H1 (cell line): Measurements from ENCODE around the gene LMNTD2. TPM values are rescaled to one million over a fixed set of nuclear protein-coding genes. Genes with fewer than 3 reads are reported as not detected.

Experiments used
- CTCF ChIA-PET: fragments of 300-600 bp; sonication (Branson Sonifier 250); formaldehyde crosslinking; loops from one replicate; lab custom pipeline; 2021; ENCODE audit not compliant: partially characterized antibody; lab: Charles Lee
- POLR2A ChIA-PET: fragments of 300-600 bp; sonication (Branson Sonifier 250); formaldehyde crosslinking; loops from one replicate; lab custom pipeline; 2021; ENCODE audit warnings: inconsistent platforms; ENCODE audit not compliant: partially characterized antibody; lab: Charles Lee
- DNase-seq, 2 experiments: peaks; one replicate each; pipeline versions ENCODE4 v3.0.0 to v3.0.0-alpha.2; 2010 to 2022; ENCODE audit warnings: low spot score in 2 of 2, low read depth in 1 of 2, mixed read lengths in 1 of 2
- FAIRE-seq: peaks from 2 replicates; lab custom pipeline; 2011; peaks lifted over from hg19 to GRCh38; lab: Jason Lieb, UNC
- H2AFZ ChIP-seq: 2 replicates; pipeline ENCODE4 v1.8.1; 2012; ENCODE audit warnings: low read length, inconsistent platforms
- H2AK5ac ChIP-seq: 2 replicates; pipeline ENCODE4 v1.6.1; 2013; ENCODE audit warnings: low read depth, low read length
- H2BK120ac ChIP-seq: replicated peaks from 2 replicates; pipeline ENCODE3; 2013; ENCODE audit warnings: low read depth, low read length, inconsistent platforms
- H2BK12ac ChIP-seq: 2 replicates; pipeline ENCODE4 v1.6.1; 2013; ENCODE audit warnings: low read depth, low read length
- H2BK15ac ChIP-seq: 2 replicates; pipeline ENCODE4 v1.6.1; 2013; ENCODE audit warnings: low read length
- H2BK20ac ChIP-seq: 2 replicates; pipeline ENCODE4 v1.6.1; 2013; ENCODE audit warnings: low read length
- H2BK5ac ChIP-seq: 2 replicates; pipeline ENCODE4 v1.6.1; 2013; ENCODE audit warnings: low read depth, low read length
- H3K14ac ChIP-seq: 2 replicates; pipeline ENCODE4 v1.6.1; 2013; ENCODE audit warnings: inconsistent platforms; ENCODE audit not compliant: insufficient read length
- H3K18ac ChIP-seq: 2 replicates; pipeline ENCODE4 v1.6.1; 2013; ENCODE audit warnings: low read length; ENCODE audit errors: extremely low read depth
- H3K23ac ChIP-seq: 2 replicates; pipeline ENCODE4 v1.6.1; 2013; ENCODE audit warnings: inconsistent platforms; ENCODE audit not compliant: insufficient read length
- H3K23me2 ChIP-seq: 2 replicates; pipeline ENCODE4 v1.6.1; 2013; ENCODE audit warnings: low read depth, low read length
- H3K27ac ChIP-seq: 2 replicates; pipeline ENCODE4 v1.6.1; 2011; ENCODE audit warnings: low read depth, low read length, inconsistent platforms
- H3K27me3 ChIP-seq, 4 experiments: replicated peaks in 1 of 4; 1 replicate in 1 of 4; 2 replicates in 3 of 4; pipeline versions ENCODE4 v1.6.1 to v1.8.1; 2011 to 2013; ENCODE audit warnings: low read length in 3 of 4, mild to moderate bottlenecking in 3 of 4, inconsistent platforms in 2 of 4, mixed read lengths in 2 of 4, moderate library complexity in 1 of 4; ENCODE audit not compliant: control insufficient read depth in 3 of 4, insufficient read depth in 3 of 4; ENCODE audit errors: extremely low read depth in 1 of 4
- H3K36me3 ChIP-seq, 4 experiments: 2 replicates each; pipeline versions ENCODE4 v1.6.1 to v1.8.1; 2011 to 2013; ENCODE audit warnings: mild to moderate bottlenecking in 4 of 4, low read length in 3 of 4, moderate library complexity in 2 of 4, control low read depth in 1 of 4, inconsistent platforms in 1 of 4; ENCODE audit not compliant: insufficient read depth in 4 of 4, control insufficient read depth in 2 of 4
- H3K4ac ChIP-seq: replicated peaks from 2 replicates; pipeline ENCODE3; 2013; ENCODE audit warnings: low read length, low read depth, mixed read lengths, inconsistent platforms; ENCODE audit not compliant: insufficient read length
- H3K4me1 ChIP-seq, 4 experiments: replicated peaks in 1 of 4; 1 replicate in 1 of 4; 2 replicates in 3 of 4; pipeline versions ENCODE4 v1.6.1 to v1.8.1; 2011 to 2013; ENCODE audit warnings: low read length in 3 of 4, inconsistent platforms in 2 of 4, mixed read lengths in 1 of 4; ENCODE audit not compliant: insufficient read depth in 4 of 4, control insufficient read depth in 3 of 4
- H3K4me2 ChIP-seq, 2 experiments: 2 replicates each; pipeline versions ENCODE4 v1.6.1 to v1.8.1; 2011 to 2013; ENCODE audit warnings: low read depth in 2 of 2, low read length in 2 of 2, control low read depth in 1 of 2, inconsistent platforms in 1 of 2, mild to moderate bottlenecking in 1 of 2; ENCODE audit not compliant: insufficient read depth in 1 of 2
- H3K4me3 ChIP-seq, 4 experiments: fragments of 200-600, 300-600 bp in 1 of 4; sonication (generic), shearing (Covaris generic), sonication (Bioruptor Twin) in 1 of 4; 2 replicates each; pipeline versions ENCODE4 v1.5.1 to v1.8.1; 2011 to 2016; ENCODE audit warnings: low read length in 4 of 4, low read depth in 3 of 4, control low read depth in 2 of 4, inconsistent platforms in 2 of 4, mild to moderate bottlenecking in 2 of 4, mixed read lengths in 1 of 4, moderate library complexity in 1 of 4; ENCODE audit not compliant: insufficient read depth in 2 of 4; ENCODE audit errors: extremely low read depth in 1 of 4
- H3K56ac ChIP-seq: replicated peaks from 2 replicates; pipeline ENCODE3; 2013; ENCODE audit warnings: low read depth, mild to moderate bottlenecking, mixed read lengths, low read length, inconsistent platforms; ENCODE audit not compliant: insufficient read length
- H3K79me1 ChIP-seq: 2 replicates; pipeline ENCODE4 v1.6.1; 2013; ENCODE audit warnings: low read depth, low read length, control low read depth
- H3K79me2 ChIP-seq, 2 experiments: 2 replicates each; pipeline versions ENCODE4 v1.6.1 to v1.8.1; 2012 to 2013; ENCODE audit warnings: low read length in 2 of 2, mild to moderate bottlenecking in 2 of 2, inconsistent platforms in 1 of 2; ENCODE audit not compliant: insufficient read depth in 2 of 2, control insufficient read depth in 1 of 2
- H3K9ac ChIP-seq, 4 experiments: replicated peaks in 1 of 4; 1 replicate in 1 of 4; 2 replicates in 3 of 4; pipeline versions ENCODE4 v1.6.1 to v1.8.1; 2011 to 2013; ENCODE audit warnings: low read depth in 3 of 4, low read length in 3 of 4, control low read depth in 2 of 4, mild to moderate bottlenecking in 2 of 4, moderate library complexity in 2 of 4, inconsistent platforms in 1 of 4; ENCODE audit errors: extremely low read depth in 1 of 4
- H3K9me3 ChIP-seq, 2 experiments: 2 replicates each; pipeline versions ENCODE4 v1.6.1 to v1.8.1; 2012 to 2013; ENCODE audit warnings: mild to moderate bottlenecking in 2 of 2, moderate library complexity in 2 of 2, control low read depth in 1 of 2, inconsistent platforms in 1 of 2, low read depth in 1 of 2, low read length in 1 of 2, mixed read lengths in 1 of 2; ENCODE audit not compliant: insufficient read depth in 2 of 2
- H4K20me1 ChIP-seq, 2 experiments: replicated peaks in 1 of 2; 2 replicates each; pipeline versions ENCODE3 to v1.8.1; 2011 to 2013; ENCODE audit warnings: inconsistent platforms in 2 of 2, low read length in 2 of 2, mild to moderate bottlenecking in 1 of 2; ENCODE audit not compliant: insufficient read depth in 2 of 2, control insufficient read depth in 1 of 2
- H4K5ac ChIP-seq: 2 replicates; pipeline ENCODE4 v1.6.1; 2013; ENCODE audit warnings: low read length, low read depth, mixed read lengths, inconsistent platforms; ENCODE audit not compliant: insufficient read length
- H4K8ac ChIP-seq: 2 replicates; pipeline ENCODE4 v1.8.0; 2013; ENCODE audit warnings: mild to moderate bottlenecking, moderate library complexity, low read length, inconsistent platforms; ENCODE audit not compliant: insufficient read depth; ENCODE audit errors: extremely low read depth
- H4K91ac ChIP-seq: replicated peaks from 2 replicates; pipeline ENCODE3; 2013; ENCODE audit warnings: low read length, mixed read lengths, inconsistent platforms; ENCODE audit not compliant: insufficient read length
- BCL11A ChIP-seq, 2 experiments: IDR thresholded peaks; one replicate each; pipeline ENCODE4 v1.6.1; 2011; ENCODE audit warnings: low read depth in 2 of 2, low read length in 2 of 2, mild to moderate bottlenecking in 2 of 2
- EGR1 ChIP-seq: IDR thresholded peaks from 2 replicates; pipeline ENCODE4 v1.6.1; 2011; ENCODE audit warnings: low read depth, low read length, borderline replicate concordance
- POU5F1 ChIP-seq: IDR thresholded peaks from 2 replicates; pipeline ENCODE4 v1.6.1; 2011; ENCODE audit warnings: low read depth, mild to moderate bottlenecking, low read length, moderate library complexity
- WGBS, 2 experiments: shearing (Covaris generic) in 1 of 2; methylation state at CpG; one replicate each; pipeline versions ENCODE4 v1.1.6 to v1.1.7; 2013 to 2015; ENCODE audit warnings: low lambda C conversion rate in 2 of 2, mixed read lengths in 2 of 2, inconsistent platforms in 1 of 2, low coverage in 1 of 2, missing lambda C conversion rate in 1 of 2; ENCODE audit not compliant: insufficient replicate concordance in 2 of 2, insufficient coverage in 1 of 2, insufficient read length in 1 of 2; ENCODE audit errors: extremely low coverage in 1 of 2, missing lambda C conversion rate in 1 of 2; 5-methylcytosine and 5-hydroxymethylcytosine counted together
- polyA plus RNA-seq, 7 experiments: library from polyadenylated mRNA; depleted of rRNA in 3 of 7; stranded (reverse) in 5 of 7; unstranded in 2 of 7; fragments of >200 nt in 5 of 7; fragments of 200-250 nt in 2 of 7; gene quantifications; 1 replicate in 5 of 7; 2 replicates in 1 of 7; 4 replicates in 1 of 7; pipeline versions ENCODE4 v1.2.1 to v1.2.3, GENCODE V29; 2011 to 2013; ENCODE audit warnings: missing spikeins in 2 of 7, mixed read lengths in 2 of 7
- total RNA-seq: library from RNA; stranded (reverse); fragmentation: NEBNext Ultra II Directional; extraction: Animal tissue kit (Norgen Biotek cat#: 25700); gene quantifications from 2 replicates; pipeline ENCODE4 v1.2.1, GENCODE V29; 2021

Gene LMNTD2
- total and polyA plus RNA-seq, 2 of the 8 experiments (the other 6 are each of a cell fraction or from before 2014, with no cell fraction given) = 1.6 to 3.1 TPM

- H4K20me1 ChIP-seq = peaks cover 4 to 7% of the 10 kb centered on the region in 2 experiments
- peaks cover 0 to 16% (median 6%) of the 10 kb centered on the region in 4 experiments; a peak in 5 of 7 replicates for H3K27me3 ChIP-seq
- ChIA-PET POLR2A (interaction anchor here (0.6 to 1.1 kb wide), 3 partner anchors 20 to 27 kb away, joined by 3 read pairs; partner anchors contain the start of gene LMNTD2), CTCF (interaction anchor here (0.6 to 1.6 kb wide), 4 partner anchors 10 to 397 kb away, joined by 3 to 4 read pairs (median 4); no protein-coding TSS in a partner anchor)
- no peak overlapping the region for H2BK12ac ChIP-seq
- H3K79me2 ChIP-seq = no peaks in the 10 kb centered on the region
- no peak overlapping the region for H4K91ac ChIP-seq
- peak overlapping the region; percentile 14; the same call in 1 of the 2 replicates for H4K8ac ChIP-seq
- FAIRE-seq (no peak), DNase-seq (peak in 1 of 2 experiments; percentile 39)
- H3K56ac ChIP-seq = no peak overlapping the region
- no peak overlapping the region; the same call in 1 of the 2 replicates for H3K27ac ChIP-seq
- H3K4me1 ChIP-seq = peaks cover 0 to 19% (median 10%) of the 10 kb centered on the region in 4 experiments; a peak in 5 of 7 replicates
- no peak overlapping the region for H3K9ac ChIP-seq
- 0 out of 2 replicates have a peak overlapping the region, but pooled peaks have one; percentile 66 for H2BK5ac ChIP-seq
- peaks cover 0 to under 1% (median 0%) of the 10 kb centered on the region in 4 experiments; a peak in 1 of 8 replicates for H3K36me3 ChIP-seq
- H2BK15ac ChIP-seq = no peak overlapping the region
- no peaks in the 10 kb centered on the region for H3K79me1 ChIP-seq
- H3K4ac ChIP-seq = no peak overlapping the region
- H3K4me3 ChIP-seq = no peak overlapping the region
- peaks cover 21% of the 10 kb centered on the region; the same call in 1 of the 2 replicates for H3K23me2 ChIP-seq
- no peak overlapping the region; a peak in 1 of 4 replicates for H3K4me2 ChIP-seq
- TF ChIP-seq POU5F1 = no peak
- no peak for TF ChIP-seq BCL11A (IDR thresholded peaks at IDR 0.05; ENCODE audit: low read depth in 2 of 2, low read length in 2 of 2)
- no peak for TF ChIP-seq EGR1
- no peak overlapping the region for H2BK20ac ChIP-seq
- H3K14ac ChIP-seq = no peak overlapping the region
- H3K18ac ChIP-seq = no peak overlapping the region
- no peak overlapping the region for H4K5ac ChIP-seq
- WGBS, 2 experiments = 94% methylated on average over 20 of the region's 20 CpGs; no CpG with 5 or more reads in 1 of the 2 experiments
- no peak overlapping the region for H2AK5ac ChIP-seq
- H2BK120ac ChIP-seq = no peak overlapping the region
- H2AFZ ChIP-seq = no peak overlapping the region
- no peak overlapping the region for H3K23ac ChIP-seq
- no peaks in the 10 kb centered on the region for H3K9me3 ChIP-seq
Measured at GRCh38 chr11:538431-539051, 22.0 kb downstream of the LMNTD2 start.
